ENCODE measurements around the gene RARB. TPM values are rescaled to one million over a fixed set of nuclear protein-coding genes. Genes with fewer than 3 reads are reported as not detected.

Gene RARB
- total and polyA plus RNA-seq, 2 donors (not counting 3 experiments of a cell fraction or from before 2014, with no cell fraction given), result 15.3 to 23.4 TPM

DNA sequence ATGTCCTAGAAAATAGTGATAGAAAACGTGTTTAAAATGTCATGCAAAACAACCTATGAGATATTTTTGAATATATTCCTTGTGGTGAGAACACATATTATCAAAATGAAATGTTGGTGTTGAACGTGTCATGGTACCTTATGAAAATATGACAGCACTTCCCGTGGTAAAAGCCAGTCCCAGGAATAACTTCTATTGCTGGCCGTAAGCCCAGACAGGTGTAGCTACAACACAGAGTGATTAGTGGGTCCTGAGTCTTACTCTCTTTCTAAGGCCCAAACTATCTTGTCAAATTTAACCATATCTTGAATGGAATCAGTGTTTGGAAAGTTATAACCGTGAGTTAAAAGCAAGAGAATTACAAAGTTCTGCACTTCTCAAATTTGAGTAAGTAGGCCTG is 24.1 kb downstream of the RARB start:
- no peak overlapping the region for H3K4me2 ChIP-seq (ENCODE audit: insufficient read depth, low read length)
- POLR2A ChIA-PET, result no interaction called here
- H3K36me3 ChIP-seq (ENCODE audit: control insufficient read depth in 2 of 2, extremely low read depth in 1 of 2, insufficient read depth in 2 of 2, low read length in 2 of 2), result no peaks in the 10 kb centered on the region
- dilution Hi-C loops (cut with MboI; ENCODE audit: extremely low pct_ligation_motif_present, low sequenced_read_pairs), result no loop called here
- DNase-seq (ENCODE audit: low read depth, low spot score) (no peak), FAIRE-seq (no peak)
- no peak overlapping the region for H3K4me3 ChIP-seq (replicated peaks in 1 of 3; ENCODE audit: insufficient read depth in 1 of 3, low read depth in 1 of 3, low read length in 3 of 3)
- CTCF ChIA-PET, result interaction anchor here (1.0 kb wide), 2 partner anchors 9 to 11 kb away, joined by 3 to 6 read pairs; no protein-coding TSS in a partner anchor
- H3K9ac ChIP-seq (replicated peaks; ENCODE audit: extremely low read depth, insufficient read depth, low read length), result no peak overlapping the region
- no peak overlapping the region for H3K27ac ChIP-seq (ENCODE audit: insufficient read depth, low read depth, low read length)
- no peaks in the 10 kb centered on the region for H3K9me3 ChIP-seq (replicated peaks; ENCODE audit: control insufficient read depth, insufficient read depth, low read length)
- H2AFZ ChIP-seq (ENCODE audit: low read depth, low read length), result no peak overlapping the region
- intact Hi-C loops (cut with micrococcal nuclease), result no loop called here
- H4K20me1 ChIP-seq (replicated peaks; ENCODE audit: control insufficient read depth, extremely low read depth, insufficient read depth, low read length), result no peaks in the 10 kb centered on the region
- H3K9me1 ChIP-seq (replicated peaks; ENCODE audit: control insufficient read depth, extremely low read depth, insufficient read depth, low read length), result no peaks in the 10 kb centered on the region
- no peaks in the 10 kb centered on the region for H3K27me3 ChIP-seq (ENCODE audit: control insufficient read depth in 2 of 2, insufficient read depth in 2 of 2, low read length in 2 of 2)
- H3K79me2 ChIP-seq (ENCODE audit: control insufficient read depth, insufficient read depth, low read length), result peaks cover 37% of the 10 kb centered on the region
- no peak for TF ChIP-seq MYC (IDR thresholded peaks at IDR 0.05; ENCODE audit: low read depth, low read length)
- TF ChIP-seq, protein P1, sequence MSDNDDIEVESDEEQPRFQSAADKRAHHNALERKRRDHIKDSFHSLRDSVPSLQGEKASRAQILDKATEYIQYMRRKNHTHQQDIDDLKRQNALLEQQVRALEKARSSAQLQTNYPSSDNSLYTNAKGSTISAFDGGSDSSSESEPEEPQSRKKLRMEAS (IDR thresholded peaks at IDR 0.05; ENCODE audit: insufficient read depth, insufficient read length), result no peak
- no peak for TF ChIP-seq POLR2A (IDR thresholded peaks at IDR 0.05; ENCODE audit: low read depth, low read length)
- no peak for TF ChIP-seq POLR2AphosphoS5 (IDR thresholded peaks at IDR 0.05; ENCODE audit: insufficient read depth, low read depth, low read length)
- TF ChIP-seq, protein P2, sequence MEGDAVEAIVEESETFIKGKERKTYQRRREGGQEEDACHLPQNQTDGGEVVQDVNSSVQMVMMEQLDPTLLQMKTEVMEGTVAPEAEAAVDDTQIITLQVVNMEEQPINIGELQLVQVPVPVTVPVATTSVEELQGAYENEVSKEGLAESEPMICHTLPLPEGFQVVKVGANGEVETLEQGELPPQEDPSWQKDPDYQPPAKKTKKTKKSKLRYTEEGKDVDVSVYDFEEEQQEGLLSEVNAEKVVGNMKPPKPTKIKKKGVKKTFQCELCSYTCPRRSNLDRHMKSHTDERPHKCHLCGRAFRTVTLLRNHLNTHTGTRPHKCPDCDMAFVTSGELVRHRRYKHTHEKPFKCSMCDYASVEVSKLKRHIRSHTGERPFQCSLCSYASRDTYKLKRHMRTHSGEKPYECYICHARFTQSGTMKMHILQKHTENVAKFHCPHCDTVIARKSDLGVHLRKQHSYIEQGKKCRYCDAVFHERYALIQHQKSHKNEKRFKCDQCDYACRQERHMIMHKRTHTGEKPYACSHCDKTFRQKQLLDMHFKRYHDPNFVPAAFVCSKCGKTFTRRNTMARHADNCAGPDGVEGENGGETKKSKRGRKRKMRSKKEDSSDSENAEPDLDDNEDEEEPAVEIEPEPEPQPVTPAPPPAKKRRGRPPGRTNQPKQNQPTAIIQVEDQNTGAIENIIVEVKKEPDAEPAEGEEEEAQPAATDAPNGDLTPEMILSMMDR (IDR thresholded peaks at IDR 0.05; ENCODE audit: extremely low read depth in 1 of 2, insufficient read depth in 1 of 2, low read depth in 1 of 2, low read length in 2 of 2), result no peak
- TF ChIP-seq EZH2 (IDR thresholded peaks at IDR 0.05; ENCODE audit: borderline replicate concordance, low read depth, low read length, severe bottlenecking), result no peak
- no peak for TF ChIP-seq FOS (IDR thresholded peaks at IDR 0.05; ENCODE audit: borderline replicate concordance, insufficient read depth, low read length)
- TF ChIP-seq GATA2 (IDR thresholded peaks at IDR 0.05; ENCODE audit: insufficient read depth, insufficient read length, low read depth, low read length), result no peak
- no TSS peak for BruUV-seq (replicated peaks)
- H3K4me1 ChIP-seq (ENCODE audit: control insufficient read depth, extremely low read depth, insufficient read depth, low read length), result peaks cover 37% of the 10 kb centered on the region
